Activated T-cell treated with anti-CD3 and anti-CD28 coated beads, Interleukin-2, amount 50 U/mL, for 72 hours (primary cell): ENCODE data around the gene CDKL1. TPM values are rescaled to one million over a fixed set of nuclear protein-coding genes. Genes with fewer than 3 reads are reported as not detected.

Experiments used
- ATAC-seq, 2 donors: fragments of 150-1000 bp; cut with Tn5 transposase; replicated peaks in 1 of 2; 2 replicates each; pipeline ENCODE4 v1.10.0; 2021; ENCODE audit warnings: moderate library complexity in 2 of 2, mild to moderate bottlenecking in 1 of 2
- DNase-seq, 2 donors: peaks; one replicate each; pipeline ENCODE4 v3.0.0; 2021 to 2022; ENCODE audit warnings: mixed read lengths in 1 of 2
- H3K27ac Mint-ChIP-seq: one replicate; pipeline ENCODE4 v1.8.0; 2022; ENCODE audit warnings: mild to moderate bottlenecking, moderate library complexity, mixed read lengths
- H3K27me3 Mint-ChIP-seq: one replicate; pipeline ENCODE4 v1.8.0; 2022; ENCODE audit warnings: low read depth, mixed read lengths
- H3K36me3 Mint-ChIP-seq, 2 donors: one replicate each; pipeline ENCODE4 v1.8.0; 2022; ENCODE audit warnings: mixed read lengths in 2 of 2, mild to moderate bottlenecking in 1 of 2; ENCODE audit not compliant: insufficient read depth in 2 of 2
- H3K4me1 Mint-ChIP-seq: one replicate; pipeline ENCODE4 v1.8.0; 2022; ENCODE audit warnings: low read depth, mixed read lengths
- H3K4me3 Mint-ChIP-seq, 2 donors: one replicate each; pipeline ENCODE4 v1.8.0; 2022; ENCODE audit warnings: mild to moderate bottlenecking in 2 of 2, mixed read lengths in 2 of 2, moderate library complexity in 2 of 2
- H3K9me3 Mint-ChIP-seq, 2 donors: one replicate each; pipeline ENCODE4 v1.8.0; 2022; ENCODE audit warnings: mixed read lengths in 2 of 2
- total RNA-seq, 2 donors: library from RNA; stranded (reverse); gene quantifications; one replicate each; pipeline ENCODE4 v1.2.3, GENCODE V29; 2022

CDKL1 gene
- total RNA-seq, 2 donors from 2014 or later = 6.3 to 9.3 TPM

DNA sequence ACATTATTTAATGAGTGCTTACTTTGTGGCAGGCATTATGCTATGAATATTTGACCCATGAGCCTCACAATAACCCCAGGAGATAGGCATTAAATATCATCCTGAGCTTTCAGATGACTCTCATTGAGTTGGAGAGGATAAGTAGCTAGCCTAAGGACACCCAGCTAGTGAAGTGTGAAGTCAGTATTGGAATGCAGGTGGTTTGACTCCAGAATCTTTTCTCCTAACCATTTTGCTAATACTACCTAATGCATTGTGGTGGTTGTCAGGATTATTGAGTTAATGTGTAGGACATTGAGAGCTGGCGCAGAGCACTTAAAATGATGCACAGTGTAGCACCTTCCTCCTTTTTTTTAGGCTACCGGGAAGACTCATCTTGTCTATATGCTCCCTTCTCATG lies 3.8 kb upstream of the CDKL1 start:
- Mint-ChIP-seq H3K4me3 (no peak overlapping the region), H3K9me3 (no peaks in the 10 kb centered on the region), H3K27me3 (peaks cover 7% of the 10 kb centered on the region), H3K36me3 (peaks cover 0 to 1% of the 10 kb centered on the region in 2 donors), H3K4me1 (peaks cover 27% of the 10 kb centered on the region), H3K27ac (no peak overlapping the region)
- DNase-seq (no peak), ATAC-seq (no peak)

- no peak for ATAC-seq
- DNase-seq = no peak
- H3K27me3 Mint-ChIP-seq = peaks cover 10% of the 10 kb centered on the region
- no peak overlapping the region for H3K4me3 Mint-ChIP-seq
- H3K36me3 Mint-ChIP-seq = peaks cover 0 to 1% of the 10 kb centered on the region in 2 donors
- H3K9me3 Mint-ChIP-seq = no peaks in the 10 kb centered on the region
- peaks cover 27% of the 10 kb centered on the region for H3K4me1 Mint-ChIP-seq
- H3K27ac Mint-ChIP-seq = no peak overlapping the region
Measured at GRCh38 chr14:50399251-50400032, 2.8 kb upstream of the CDKL1 start.

DNA sequence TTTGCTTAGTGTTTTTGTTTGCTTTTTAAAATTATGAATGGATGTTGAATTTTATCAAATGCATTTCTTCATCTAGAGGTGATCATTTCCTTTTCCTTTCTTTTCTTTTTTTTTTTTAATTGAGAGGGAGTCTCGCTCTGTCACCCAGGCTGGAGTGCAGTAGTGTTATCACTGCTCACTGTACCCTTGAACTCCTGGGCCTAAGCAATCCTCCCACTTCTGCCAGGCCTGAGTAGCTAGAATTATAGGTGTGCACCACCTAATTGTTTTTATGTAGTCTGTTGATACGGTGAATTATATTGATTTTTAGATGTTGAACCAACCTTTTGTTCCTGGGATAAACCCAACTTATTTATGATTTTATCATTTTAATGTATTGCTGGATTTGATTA lies 1.5 kb upstream of the CDKL1 start:
- Mint-ChIP-seq H3K4me3 (no peak overlapping the region), H3K9me3 (no peaks in the 10 kb centered on the region), H3K4me1 (peaks cover 20% of the 10 kb centered on the region), H3K27ac (no peak overlapping the region), H3K27me3 (peaks cover 13% of the 10 kb centered on the region), H3K36me3 (peaks cover 0 to 1% of the 10 kb centered on the region in 2 donors)
- DNase-seq (no peak), ATAC-seq (no peak)

GRCh38 chr14:50397390-50398188 lies 908 bp upstream of the CDKL1 start:
- peaks cover 0 to 1% of the 10 kb centered on the region in 2 donors for H3K36me3 Mint-ChIP-seq
- peaks cover 13% of the 10 kb centered on the region for H3K27me3 Mint-ChIP-seq
- H3K27ac Mint-ChIP-seq = no peak overlapping the region
- DNase-seq (no peak), ATAC-seq (no peak)
- peaks cover 14% of the 10 kb centered on the region for H3K4me1 Mint-ChIP-seq
- H3K4me3 Mint-ChIP-seq = peak overlapping the region; percentile 54 to 72
- no peaks in the 10 kb centered on the region for H3K9me3 Mint-ChIP-seq

DNA sequence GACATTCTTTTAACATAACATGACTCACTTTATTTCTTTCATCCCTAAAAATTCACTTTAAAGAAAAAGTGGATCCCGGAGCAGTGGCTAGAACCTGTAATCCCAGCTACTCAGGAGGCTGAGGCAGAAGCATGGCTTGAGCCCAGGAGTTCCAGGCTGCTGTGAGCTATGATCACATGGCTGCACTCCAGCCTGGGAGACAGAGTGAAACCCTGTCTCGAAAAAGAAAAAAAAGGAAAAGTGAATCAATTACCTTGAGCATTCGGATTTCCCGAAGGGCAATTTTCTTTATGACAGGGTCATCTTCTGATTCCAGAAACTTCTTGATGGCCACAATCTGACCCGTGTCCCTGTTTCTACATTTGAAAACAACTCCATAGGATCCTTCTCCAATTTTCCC lies 1.2 kb downstream of the CDKL1 start:
- H3K4me1 Mint-ChIP-seq = peaks cover 13% of the 10 kb centered on the region
- H3K27ac Mint-ChIP-seq = no peak overlapping the region
- DNase-seq = no peak
- ATAC-seq = no peak
- peaks cover 0 to 1% of the 10 kb centered on the region in 2 donors for H3K36me3 Mint-ChIP-seq
- H3K27me3 Mint-ChIP-seq = peaks cover 13% of the 10 kb centered on the region
- peak overlapping the region in 1 of 2 donors; percentile 80 for H3K4me3 Mint-ChIP-seq
- H3K9me3 Mint-ChIP-seq = no peaks in the 10 kb centered on the region

GRCh38 chr14:50394713-50395112 lies 2.0 kb downstream of the CDKL1 start:
- peaks cover 13% of the 10 kb centered on the region for H3K4me1 Mint-ChIP-seq
- ATAC-seq (no peak), DNase-seq (no peak)
- H3K4me3 Mint-ChIP-seq = no peak overlapping the region
- no peak overlapping the region for H3K27ac Mint-ChIP-seq
- peaks cover 0 to 1% of the 10 kb centered on the region in 2 donors for H3K36me3 Mint-ChIP-seq
- peaks cover 13% of the 10 kb centered on the region for H3K27me3 Mint-ChIP-seq
- no peaks in the 10 kb centered on the region for H3K9me3 Mint-ChIP-seq

DNA sequence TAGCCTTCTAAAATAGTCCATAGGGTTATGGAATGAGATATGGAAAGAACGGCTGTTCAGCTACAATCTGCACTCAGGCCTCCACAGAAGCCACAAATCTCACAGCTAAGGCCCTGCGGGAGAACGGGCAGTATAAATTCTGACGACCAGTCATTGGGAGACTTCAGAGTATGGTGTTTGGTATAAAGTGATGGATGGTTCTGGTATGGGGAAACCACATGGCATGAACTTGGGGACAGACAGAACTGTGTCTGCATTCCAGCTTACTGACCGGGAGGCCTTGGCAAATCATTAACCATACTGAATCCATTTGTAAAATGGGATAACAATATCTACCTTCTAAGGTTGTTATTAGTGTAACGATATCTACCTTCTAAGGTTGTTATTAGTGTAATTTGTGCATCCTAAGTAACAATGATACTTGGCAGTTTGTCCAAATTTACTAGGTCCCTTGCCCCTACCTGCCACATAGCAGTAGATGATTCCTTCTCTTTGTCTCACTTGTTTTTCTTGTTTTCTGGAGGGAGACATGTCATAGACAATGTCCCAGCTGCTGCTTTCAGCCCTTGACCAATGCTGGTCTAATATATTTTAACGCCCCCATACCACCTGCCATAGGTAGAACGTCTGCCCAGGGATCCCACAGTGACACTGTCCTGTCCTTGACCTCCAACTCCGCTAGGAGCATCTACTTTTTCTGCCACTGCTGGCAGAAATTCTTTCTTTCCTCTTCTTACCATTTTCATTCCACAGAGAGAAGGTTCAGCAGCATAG lies 6.8 kb downstream of the CDKL1 start:
- no peak for ATAC-seq
- Mint-ChIP-seq H3K4me1 (no peaks in the 10 kb centered on the region), H3K9me3 (no peaks in the 10 kb centered on the region), H3K27me3 (peaks cover 6% of the 10 kb centered on the region), H3K27ac (no peak overlapping the region), H3K4me3 (no peak overlapping the region), H3K36me3 (no peaks in the 10 kb centered on the region)
- DNase-seq = no peak

DNA sequence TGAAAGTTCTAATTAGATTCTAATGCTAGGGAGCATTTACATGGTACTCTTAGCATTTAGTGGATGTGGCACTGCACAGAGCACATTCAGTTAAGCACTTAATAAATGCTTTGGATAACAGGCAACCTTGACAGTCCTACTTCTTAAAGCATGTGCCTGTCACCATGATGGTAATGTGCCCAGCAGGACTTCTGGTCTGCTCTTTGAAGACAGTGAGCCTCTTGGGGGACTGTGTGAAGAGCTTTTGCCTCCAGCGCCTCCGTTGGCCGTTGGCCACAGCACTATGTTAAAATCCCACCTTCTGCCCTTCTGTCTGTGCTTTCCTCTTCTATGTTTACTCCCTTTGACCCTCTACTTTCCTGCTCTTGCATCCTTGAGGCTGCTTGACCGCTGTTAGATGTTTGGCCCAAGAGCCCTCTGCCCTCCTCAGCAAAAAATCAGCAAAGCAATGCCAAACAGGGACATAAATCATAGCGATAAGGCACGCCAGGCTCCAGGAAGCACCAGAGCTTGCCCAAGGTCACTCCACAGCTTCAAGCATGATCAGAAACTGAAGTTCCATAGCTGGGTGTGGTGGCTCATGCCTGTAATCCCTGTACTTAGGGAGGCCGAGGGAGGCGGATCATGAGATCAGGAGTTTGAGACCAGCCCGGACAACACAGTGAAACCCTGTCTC lies 8.3 kb downstream of the CDKL1 start:
- no peak overlapping the region for H3K4me3 Mint-ChIP-seq
- no peaks in the 10 kb centered on the region for H3K27me3 Mint-ChIP-seq
- no peaks in the 10 kb centered on the region for H3K4me1 Mint-ChIP-seq
- ATAC-seq (no peak), DNase-seq (no peak)
- no peak overlapping the region for H3K27ac Mint-ChIP-seq
- no peaks in the 10 kb centered on the region for H3K9me3 Mint-ChIP-seq
- no peaks in the 10 kb centered on the region for H3K36me3 Mint-ChIP-seq

GRCh38 chr14:50387548-50387947 lies 9.1 kb downstream of the CDKL1 start:
- Mint-ChIP-seq H3K4me3 (no peak overlapping the region), H3K4me1 (no peaks in the 10 kb centered on the region), H3K27ac (no peak overlapping the region), H3K36me3 (no peaks in the 10 kb centered on the region), H3K9me3 (no peaks in the 10 kb centered on the region), H3K27me3 (no peaks in the 10 kb centered on the region)
- no peak for DNase-seq
- no peak for ATAC-seq

GRCh38 chr14:50383618-50384225 lies 13.0 kb downstream of the CDKL1 start:
- no peaks in the 10 kb centered on the region for H3K4me1 Mint-ChIP-seq
- DNase-seq = no peak
- no peaks in the 10 kb centered on the region for H3K36me3 Mint-ChIP-seq
- no peak overlapping the region for H3K4me3 Mint-ChIP-seq
- H3K27ac Mint-ChIP-seq = no peak overlapping the region
- H3K27me3 Mint-ChIP-seq = no peaks in the 10 kb centered on the region
- no peak for ATAC-seq
- H3K9me3 Mint-ChIP-seq = no peaks in the 10 kb centered on the region

GRCh38 chr14:50381823-50382287 lies 14.8 kb downstream of the CDKL1 start:
- Mint-ChIP-seq H3K36me3 (no peaks in the 10 kb centered on the region), H3K9me3 (no peaks in the 10 kb centered on the region), H3K4me1 (no peaks in the 10 kb centered on the region), H3K27me3 (no peaks in the 10 kb centered on the region), H3K27ac (no peak overlapping the region), H3K4me3 (no peak overlapping the region)
- ATAC-seq = no peak
- DNase-seq = no peak

- H3K36me3 Mint-ChIP-seq = no peaks in the 10 kb centered on the region
- no peak overlapping the region for H3K27ac Mint-ChIP-seq
- ATAC-seq = no peak
- no peak for DNase-seq
- no peak overlapping the region for H3K4me3 Mint-ChIP-seq
- H3K27me3 Mint-ChIP-seq = no peaks in the 10 kb centered on the region
- no peaks in the 10 kb centered on the region for H3K4me1 Mint-ChIP-seq
- no peaks in the 10 kb centered on the region for H3K9me3 Mint-ChIP-seq
Measured at GRCh38 chr14:50381008-50381407, 15.7 kb downstream of the CDKL1 start.
